CD4-positive, alpha-beta memory T cell (primary cell): ENCODE results near the gene PCGF1. TPM values are rescaled to one million over a fixed set of nuclear protein-coding genes. Genes with fewer than 3 reads are reported as not detected.

Source experiments
- CTCF ChIA-PET: fragments of 350-600 bp; sonication (Branson Sonifier 250); formaldehyde crosslinking; loops from one replicate; lab custom pipeline; 2021; ENCODE audit warnings: inconsistent platforms; ENCODE audit not compliant: partially characterized antibody; lab: Charles Lee
- POLR2A ChIA-PET: fragments of 350-600 bp; sonication (Branson Sonifier 250); formaldehyde crosslinking; loops from one replicate; lab custom pipeline; 2021; ENCODE audit not compliant: partially characterized antibody; lab: Charles Lee
- DNase-seq, 5 donors: peaks; one replicate each; pipeline versions ENCODE4 v3.0.0 to v3.0.0-alpha.2; 2020 to 2022; ENCODE audit warnings: mixed read lengths in 1 of 5
- H3K27ac ChIP-seq: one replicate; pipeline ENCODE4 v1.7.0; 2013; ENCODE audit warnings: low read depth, low read length
- H3K27me3 ChIP-seq: 2 replicates; pipeline ENCODE4 v1.7.0; 2013; ENCODE audit warnings: mild to moderate bottlenecking, low read length, moderate library complexity; ENCODE audit not compliant: insufficient read depth
- H3K36me3 ChIP-seq: 2 replicates; pipeline ENCODE4 v1.7.0; 2013; ENCODE audit warnings: mild to moderate bottlenecking, low read length, moderate library complexity; ENCODE audit not compliant: insufficient read depth
- H3K4me1 ChIP-seq: 2 replicates; pipeline ENCODE4 v1.7.0; 2013; ENCODE audit warnings: mild to moderate bottlenecking, low read length, moderate library complexity; ENCODE audit not compliant: insufficient read depth
- H3K4me3 ChIP-seq, 2 donors: one replicate each; pipeline ENCODE4 v1.7.0; 2013; ENCODE audit warnings: low read length in 2 of 2, mild to moderate bottlenecking in 1 of 2
- H3K9me3 ChIP-seq, 2 donors: one replicate each; pipeline ENCODE4 v1.7.0; 2013; ENCODE audit warnings: low read length in 2 of 2, control low read depth in 1 of 2; ENCODE audit not compliant: control insufficient read depth in 1 of 2
- H3K27ac Mint-ChIP-seq, 7 donors: one replicate each; pipeline ENCODE4 v1.8.0; 2020 to 2021; ENCODE audit warnings: mixed read lengths in 7 of 7, mild to moderate bottlenecking in 6 of 7, inconsistent platforms in 3 of 7, moderate library complexity in 3 of 7
- H3K27me3 Mint-ChIP-seq, 2 donors: one replicate each; pipeline ENCODE4 v1.8.0; 2020 to 2021; ENCODE audit warnings: mixed read lengths in 2 of 2
- H3K36me3 Mint-ChIP-seq, 2 donors: one replicate each; pipeline ENCODE4 v1.8.0; 2020 to 2021; ENCODE audit warnings: mixed read lengths in 2 of 2, inconsistent platforms in 1 of 2, mild to moderate bottlenecking in 1 of 2
- H3K4me1 Mint-ChIP-seq, 4 donors: one replicate each; pipeline ENCODE4 v1.8.0; 2020 to 2021; ENCODE audit warnings: mixed read lengths in 4 of 4, mild to moderate bottlenecking in 1 of 4
- H3K4me3 Mint-ChIP-seq, 8 donors: one replicate each; pipeline ENCODE4 v1.8.0; 2020 to 2021; ENCODE audit warnings: mixed read lengths in 8 of 8, mild to moderate bottlenecking in 7 of 8, moderate library complexity in 6 of 8, inconsistent platforms in 3 of 8
- H3K9me3 Mint-ChIP-seq, 8 donors: one replicate each; pipeline ENCODE4 v1.8.0; 2020 to 2021; ENCODE audit warnings: mixed read lengths in 8 of 8, mild to moderate bottlenecking in 5 of 8, inconsistent platforms in 3 of 8, moderate library complexity in 1 of 8
- intact Hi-C: fragments of 100-400 bp; cut with micrococcal nuclease; formaldehyde crosslinking; loops from one replicate; pipeline ENCODE4 v1.15.1; 2023
- polyA plus RNA-seq, 2 donors: library from polyadenylated mRNA; unstranded; fragments of 300-500 nt; fragmentation: Illumina TruSeq; gene quantifications; one replicate each; pipeline ENCODE4 v1.2.3, GENCODE V29; 2021
- total RNA-seq, 2 experiments: library from RNA; stranded (reverse); gene quantifications; one replicate each; pipeline ENCODE4 v1.2.3, GENCODE V29; 2021

PCGF1 gene
- total and polyA plus RNA-seq, 4 experiments from 2014 or later: 10.4 to 42.2 (median 23.9) TPM

DNA sequence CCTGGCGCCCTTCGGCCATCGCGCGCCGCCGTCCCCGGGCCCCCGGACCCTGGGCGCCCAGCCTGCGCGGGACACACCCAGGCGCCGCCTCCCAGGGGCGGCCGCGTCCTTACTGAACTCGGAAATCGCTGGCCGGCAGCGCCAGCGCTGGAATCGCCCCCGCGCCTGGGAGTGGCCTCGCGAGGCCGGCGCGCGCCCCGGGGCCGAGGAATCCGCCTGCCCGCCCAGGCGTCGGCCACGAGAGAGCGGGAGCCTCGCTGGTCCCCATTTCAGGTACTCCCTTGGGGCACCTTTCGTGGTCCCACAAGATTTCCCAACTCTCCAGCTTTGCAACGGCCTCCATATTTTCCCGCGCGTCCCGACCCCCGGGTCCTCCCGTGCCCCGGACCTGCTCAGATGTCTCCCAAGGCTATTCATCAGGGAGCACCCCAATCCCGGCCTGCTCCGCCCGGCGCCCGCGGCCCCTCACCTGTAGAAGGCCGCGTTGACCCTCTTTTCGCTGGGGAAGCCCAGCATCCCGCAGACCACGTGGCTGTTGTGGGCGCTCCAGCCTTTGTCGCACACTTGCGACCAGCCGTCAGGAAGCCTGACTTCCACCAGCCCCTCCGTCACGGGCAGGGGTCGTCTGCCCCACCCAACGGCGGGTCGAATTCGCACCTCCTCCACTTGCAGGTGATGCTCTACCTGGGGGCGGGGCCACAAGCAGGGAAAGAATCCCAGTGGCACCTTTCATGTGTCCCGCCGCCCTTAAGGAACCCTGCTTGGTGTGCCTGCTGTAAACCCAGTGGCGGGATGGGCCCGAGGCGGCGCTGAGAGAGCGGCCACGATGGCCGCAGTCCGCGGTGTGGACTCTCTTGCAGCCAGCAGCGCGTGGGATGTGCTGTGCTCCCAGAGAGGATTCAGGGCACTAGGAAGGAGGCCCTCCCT is 41.7 kb upstream of the PCGF1 start:
- Histone ChIP-seq H3K27me3 (peaks cover 30% of the 10 kb centered on the region), H3K27ac (no peak overlapping the region), H3K9me3 (no peaks in the 10 kb centered on the region), H3K4me1 (peaks cover 20% of the 10 kb centered on the region), H3K36me3 (no peaks in the 10 kb centered on the region), H3K4me3 (peak overlapping the region in 1 of 2 donors; percentile 20)
- Mint-ChIP-seq H3K36me3 (peaks cover 0 to 2% of the 10 kb centered on the region in 2 donors), H3K27me3 (peaks cover 26 to 46% of the 10 kb centered on the region in 2 donors), H3K4me3 (peak overlapping the region; percentile 38 to 82 (median 52)), H3K27ac (no peak overlapping the region), H3K9me3 (no peaks in the 10 kb centered on the region), H3K4me1 (peaks cover 7 to 22% (median 15%) of the 10 kb centered on the region in 4 donors)
- CTCF ChIA-PET: interaction anchor here (1.0 kb wide), 1 partner anchor 16 kb away, joined by 3 read pairs; no protein-coding TSS in a partner anchor
- no peak for DNase-seq
- intact Hi-C loops: no loop called here
- POLR2A ChIA-PET: no interaction called here

DNA sequence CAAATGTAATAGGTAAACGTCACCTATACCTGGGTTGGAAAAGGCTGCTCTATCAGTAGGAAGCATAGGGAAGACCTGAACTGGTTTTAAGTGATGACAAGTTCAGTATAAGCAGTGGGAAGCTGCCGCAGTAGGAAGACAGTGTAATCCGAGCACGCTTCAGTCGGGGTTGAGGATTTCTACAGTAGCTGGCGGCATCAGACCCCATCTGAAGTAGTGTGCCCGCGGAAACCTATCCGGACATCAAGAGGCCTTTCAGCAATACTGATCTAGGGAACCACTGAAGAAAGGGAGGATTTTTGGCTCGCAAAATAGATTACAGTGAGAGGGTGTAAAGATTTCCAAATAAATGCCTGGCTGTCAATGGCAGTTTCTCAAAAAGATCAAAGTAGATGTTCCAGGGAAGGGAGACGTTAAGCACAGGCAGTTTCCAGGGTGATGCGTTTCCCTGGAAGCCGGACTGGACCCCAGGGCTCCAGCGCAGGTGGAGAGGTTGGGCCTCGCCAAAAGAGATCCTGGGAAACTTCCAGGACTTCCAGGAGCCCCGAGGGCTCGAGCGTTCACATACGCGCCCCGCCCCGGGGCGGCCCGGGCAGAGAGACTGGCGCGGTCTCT is 40.9 kb upstream of the PCGF1 start:
- ChIA-PET POLR2A (no interaction called here), CTCF (interaction anchor here (1.0 kb wide), 1 partner anchor 15 kb away, joined by 3 read pairs; no protein-coding TSS in a partner anchor)
- peaks cover 30% of the 10 kb centered on the region for H3K27me3 ChIP-seq
- Mint-ChIP-seq H3K9me3 (no peaks in the 10 kb centered on the region), H3K27me3 (peaks cover 26 to 46% of the 10 kb centered on the region in 2 donors), H3K27ac (no peak overlapping the region), H3K4me1 (peaks cover 7 to 19% (median 12%) of the 10 kb centered on the region in 4 donors), H3K36me3 (no peaks in the 10 kb centered on the region), H3K4me3 (peak overlapping the region; percentile 50 to 85 (median 74))
- H3K4me3 ChIP-seq: no peak overlapping the region
- no peaks in the 10 kb centered on the region for H3K9me3 ChIP-seq
- H3K27ac ChIP-seq: no peak overlapping the region
- intact Hi-C loops: no loop called here
- no peak for DNase-seq
- H3K4me1 ChIP-seq: peaks cover 13% of the 10 kb centered on the region
- no peaks in the 10 kb centered on the region for H3K36me3 ChIP-seq

DNA sequence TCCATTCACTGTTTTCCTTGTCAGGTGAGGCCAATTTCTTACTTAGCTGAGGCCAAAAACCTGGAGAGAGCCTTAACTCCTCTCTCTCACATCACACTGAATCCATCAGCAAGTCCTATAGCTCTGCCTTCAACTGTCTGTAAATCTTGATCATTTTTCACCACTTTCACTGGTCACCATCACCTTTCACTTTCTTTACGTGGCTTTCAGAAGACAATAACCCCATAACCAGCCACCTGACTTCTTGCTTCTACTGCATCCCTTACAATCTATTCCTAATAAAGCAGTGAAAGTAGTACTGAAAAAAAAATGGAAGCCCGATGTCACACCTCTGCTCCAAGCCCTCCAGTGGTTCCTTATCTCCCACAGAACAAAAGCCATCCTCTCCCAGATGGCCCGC is 38.5 kb upstream of the PCGF1 start:
- Histone ChIP-seq H3K4me3 (no peak overlapping the region), H3K36me3 (no peaks in the 10 kb centered on the region), H3K9me3 (no peaks in the 10 kb centered on the region), H3K4me1 (peaks cover 13% of the 10 kb centered on the region), H3K27ac (no peak overlapping the region), H3K27me3 (peaks cover 30% of the 10 kb centered on the region)
- Mint-ChIP-seq H3K9me3 (no peaks in the 10 kb centered on the region), H3K4me1 (peaks cover 3 to 13% (median 10%) of the 10 kb centered on the region in 4 donors), H3K27ac (no peak overlapping the region), H3K36me3 (no peaks in the 10 kb centered on the region), H3K27me3 (peaks cover 32 to 43% of the 10 kb centered on the region in 2 donors), H3K4me3 (no peak overlapping the region)
- intact Hi-C loops: no loop called here
- no peak for DNase-seq
- POLR2A ChIA-PET: no interaction called here
- CTCF ChIA-PET: interaction anchor here (0.9 to 3.2 kb wide), 4 partner anchors 16 to 211 kb away, joined by 3 to 11 read pairs (median 3); partner anchors contain the start of genes CCDC142, HTRA2 and TTC31

DNA sequence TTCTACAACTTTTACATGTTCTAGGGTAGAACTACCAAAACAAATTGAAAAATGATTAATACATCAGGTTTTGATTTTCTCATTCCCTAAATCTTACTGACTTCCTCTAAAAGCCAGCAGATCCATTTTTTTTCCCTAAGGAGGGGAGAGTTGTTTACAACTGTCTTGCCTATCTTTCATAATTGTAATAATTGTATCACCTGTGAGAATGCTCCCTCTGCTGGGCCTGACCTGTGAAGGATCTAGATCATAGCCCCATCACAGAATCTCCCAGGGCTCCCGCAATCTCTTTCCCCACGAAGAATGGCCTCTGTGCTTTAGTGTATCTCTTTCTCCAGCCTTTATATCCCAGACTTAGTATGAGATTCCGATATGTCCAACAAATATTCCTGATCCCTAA is 37.1 kb upstream of the PCGF1 start:
- Histone ChIP-seq H3K4me1 (peaks cover 12% of the 10 kb centered on the region), H3K27ac (no peak overlapping the region), H3K4me3 (no peak overlapping the region), H3K9me3 (no peaks in the 10 kb centered on the region), H3K27me3 (peaks cover 20% of the 10 kb centered on the region), H3K36me3 (no peaks in the 10 kb centered on the region)
- POLR2A ChIA-PET: interaction anchor here (1.2 to 1.3 kb wide), 2 partner anchors 15 to 87 kb away, joined by 4 read pairs; partner anchors contain the start of genes AUP1, HTRA2 and WBP1
- H3K9me3 Mint-ChIP-seq: no peaks in the 10 kb centered on the region
- CTCF ChIA-PET: interaction anchor here (0.8 to 3.2 kb wide), 10 partner anchors 10 to 722 kb away, joined by 3 to 11 read pairs (median 3); partner anchors contain the start of genes CCDC142, HTRA2 and TTC31
- H3K4me1 Mint-ChIP-seq: peaks cover 3 to 12% (median 6%) of the 10 kb centered on the region in 4 donors
- no peaks in the 10 kb centered on the region for H3K36me3 Mint-ChIP-seq
- intact Hi-C loops: loop anchor here (1.0 kb wide), 1 partner anchor 61 kb away; the partner anchor contains the start of gene TTC31
- no peak overlapping the region for H3K27ac Mint-ChIP-seq
- DNase-seq: no peak
- peaks cover 26 to 36% of the 10 kb centered on the region in 2 donors for H3K27me3 Mint-ChIP-seq
- H3K4me3 Mint-ChIP-seq: no peak overlapping the region

DNA sequence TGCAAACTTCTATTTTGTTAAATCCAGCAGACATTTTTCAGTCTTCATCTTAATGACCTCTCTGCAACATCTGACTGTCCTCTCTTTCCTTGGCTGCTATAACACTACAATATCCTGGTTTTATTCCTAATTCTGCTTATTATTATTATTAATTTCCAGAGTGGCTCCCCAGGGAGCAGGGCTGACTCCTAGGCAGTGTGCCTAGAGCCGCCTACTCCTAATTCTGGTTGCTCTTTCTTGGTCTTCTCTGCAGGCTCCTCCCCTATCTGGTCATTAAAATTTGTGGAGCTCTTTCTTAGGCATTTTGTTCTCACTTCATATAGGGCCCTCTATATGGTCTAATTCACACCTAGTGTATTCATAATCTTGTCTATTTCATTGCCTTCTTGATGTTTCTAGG is 35.5 kb upstream of the PCGF1 start:
- no peaks in the 10 kb centered on the region for H3K4me1 ChIP-seq
- DNase-seq: no peak
- Mint-ChIP-seq H3K4me3 (no peak overlapping the region), H3K4me1 (peaks cover 0 to 2% (median under 1%) of the 10 kb centered on the region in 4 donors), H3K27me3 (peaks cover 26 to 40% of the 10 kb centered on the region in 2 donors), H3K9me3 (no peaks in the 10 kb centered on the region), H3K36me3 (no peaks in the 10 kb centered on the region), H3K27ac (no peak overlapping the region)
- intact Hi-C loops: no loop called here
- no peaks in the 10 kb centered on the region for H3K36me3 ChIP-seq
- H3K9me3 ChIP-seq: no peaks in the 10 kb centered on the region
- POLR2A ChIA-PET: no interaction called here
- CTCF ChIA-PET: no interaction called here
- H3K27me3 ChIP-seq: peaks cover 6% of the 10 kb centered on the region
- H3K27ac ChIP-seq: no peak overlapping the region
- no peak overlapping the region for H3K4me3 ChIP-seq

DNA sequence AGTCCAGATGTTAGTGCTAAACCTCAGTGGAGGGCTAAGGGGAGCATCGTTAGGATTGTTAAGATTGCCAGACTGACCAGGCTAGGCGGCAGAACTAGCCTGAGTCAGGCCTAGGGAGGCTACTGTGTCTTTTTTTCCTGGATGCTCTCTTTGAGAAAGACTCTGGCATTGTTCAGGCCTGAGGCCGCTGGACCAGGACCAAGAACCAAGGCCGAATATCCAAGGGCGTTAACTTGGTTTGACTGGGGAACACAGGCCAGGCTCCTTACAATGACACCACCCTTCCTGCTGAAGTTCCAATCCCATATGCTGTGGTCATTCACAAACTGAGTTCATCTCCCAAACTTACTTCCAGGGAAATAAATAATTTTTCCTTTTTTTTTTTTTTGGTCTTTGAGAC is 32.8 kb upstream of the PCGF1 start:
- no peaks in the 10 kb centered on the region for H3K9me3 ChIP-seq
- H3K27me3 ChIP-seq: no peaks in the 10 kb centered on the region
- Mint-ChIP-seq H3K4me1 (peaks cover 0 to 1% (median 0%) of the 10 kb centered on the region in 4 donors), H3K9me3 (no peaks in the 10 kb centered on the region), H3K27ac (no peak overlapping the region), H3K36me3 (no peaks in the 10 kb centered on the region), H3K4me3 (no peak overlapping the region), H3K27me3 (peaks cover 23 to 37% of the 10 kb centered on the region in 2 donors)
- H3K4me1 ChIP-seq: no peaks in the 10 kb centered on the region
- no peak overlapping the region for H3K4me3 ChIP-seq
- H3K36me3 ChIP-seq: no peaks in the 10 kb centered on the region
- no peak overlapping the region for H3K27ac ChIP-seq
- DNase-seq: no peak
- ChIA-PET POLR2A (interaction anchor here (1.1 kb wide), 1 partner anchor 57 kb away, joined by 3 read pairs; the partner anchor contains the start of genes CCDC142 and TTC31), CTCF (no interaction called here)
- intact Hi-C loops: no loop called here
